NOMO-1 treated with DMSO at 0.1 percent for 48 hours (cell line): ENCODE results near the gene SLC17A9.
A peak's percentile ranks its signal among the peaks of the same experiment; 100 is the strongest.

Experiments
- DNase-seq: peaks from one replicate; lab custom pipeline; 2025; ENCODE audit not compliant: unreplicated experiment; lab: John Stamatoyannopoulos, UW

The SLC17A9 gene

DNA sequence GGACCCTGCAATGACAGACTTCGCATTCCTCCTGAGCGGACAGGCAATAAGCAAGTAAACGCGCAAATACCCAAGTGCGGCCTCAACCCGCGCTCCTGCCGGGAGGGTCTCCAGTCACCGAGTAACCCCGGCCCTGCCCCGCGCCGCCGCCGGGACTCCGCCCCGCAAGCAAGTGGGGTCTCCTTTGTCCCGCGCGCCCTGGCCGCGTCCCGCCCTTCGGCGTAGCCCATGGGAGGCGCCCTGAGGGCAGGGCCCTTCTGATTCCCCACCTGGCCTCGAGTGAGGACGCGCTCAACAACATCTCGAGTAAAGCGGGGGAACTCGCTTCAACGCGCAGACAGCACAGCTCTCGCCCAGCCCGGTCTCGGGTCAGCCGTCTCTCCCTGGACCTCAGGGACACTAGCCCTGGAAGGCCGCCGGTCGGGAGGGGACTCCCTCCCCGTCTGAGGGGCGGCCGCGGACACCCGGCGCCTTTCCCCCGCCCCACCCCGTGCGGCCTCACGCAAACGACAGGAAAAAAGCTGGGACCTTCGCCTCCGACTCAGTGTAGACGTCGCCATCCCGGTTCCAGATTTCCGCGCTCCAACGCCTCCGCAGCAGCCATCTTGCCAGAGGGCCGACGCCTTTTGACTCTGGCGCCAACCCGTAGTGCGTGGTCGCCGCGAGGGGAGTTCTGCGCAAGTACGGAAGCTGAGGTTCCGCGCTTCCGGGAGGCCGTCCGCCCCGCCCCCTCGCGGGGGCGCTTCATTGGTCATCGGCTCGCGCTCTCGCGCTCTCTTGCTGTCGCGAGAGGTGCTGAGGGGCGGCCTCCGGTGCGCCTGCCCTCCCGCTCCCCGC is 15.0 kb upstream of the SLC17A9 start:
- peak; percentile 93 for DNase-seq

DNA sequence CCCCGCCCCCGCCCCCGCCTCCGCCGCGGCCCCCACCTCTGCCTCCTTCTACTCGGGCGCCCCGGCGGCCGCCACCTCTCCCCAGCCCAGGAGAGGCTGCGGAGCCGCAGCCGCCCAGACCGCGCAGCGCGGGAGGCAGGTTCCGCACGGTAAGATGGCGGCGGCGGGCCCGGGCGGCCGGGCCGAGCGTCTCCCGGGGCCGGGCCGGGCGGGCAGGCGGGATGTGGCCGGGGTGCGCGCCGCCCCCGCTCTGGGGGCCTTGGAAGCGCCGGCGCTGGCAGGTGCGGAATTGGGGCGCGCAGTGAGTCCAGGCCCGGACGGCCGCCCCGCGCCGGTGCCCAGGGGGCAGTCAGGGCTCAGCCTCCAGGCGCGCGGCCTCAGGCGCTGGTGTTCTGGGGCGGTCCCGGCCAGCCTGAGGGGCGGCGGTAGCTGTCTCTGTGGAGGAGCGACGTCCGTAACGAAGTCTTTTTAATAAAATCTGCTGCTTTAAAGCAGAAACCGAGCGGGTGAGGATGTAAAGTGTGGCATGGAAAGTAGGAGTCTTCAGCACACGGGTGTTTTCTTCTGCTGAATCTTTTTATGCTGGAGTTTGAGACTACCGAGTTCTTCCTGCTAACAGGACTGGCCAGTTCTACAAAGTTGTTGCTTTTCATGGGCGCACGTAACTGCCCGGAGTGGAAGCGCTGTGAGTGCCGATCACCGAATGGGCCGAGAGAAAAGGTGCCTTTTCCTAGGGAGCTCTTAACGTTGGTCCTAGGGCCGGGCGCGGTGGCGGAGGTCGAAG is 14.2 kb upstream of the SLC17A9 start, which contains the start of gene GID8:
GID8 (plus strand) TSS at position 43 of the 784 bp plus-strand sequence. CDS start 3,356 bp downstream, outside the sequence.
- DNase-seq, result peak; percentile 28

- DNase-seq, result no peak
Observed at GRCh38 chr20:62940875-62941274, 11.6 kb upstream of the SLC17A9 start.

DNA sequence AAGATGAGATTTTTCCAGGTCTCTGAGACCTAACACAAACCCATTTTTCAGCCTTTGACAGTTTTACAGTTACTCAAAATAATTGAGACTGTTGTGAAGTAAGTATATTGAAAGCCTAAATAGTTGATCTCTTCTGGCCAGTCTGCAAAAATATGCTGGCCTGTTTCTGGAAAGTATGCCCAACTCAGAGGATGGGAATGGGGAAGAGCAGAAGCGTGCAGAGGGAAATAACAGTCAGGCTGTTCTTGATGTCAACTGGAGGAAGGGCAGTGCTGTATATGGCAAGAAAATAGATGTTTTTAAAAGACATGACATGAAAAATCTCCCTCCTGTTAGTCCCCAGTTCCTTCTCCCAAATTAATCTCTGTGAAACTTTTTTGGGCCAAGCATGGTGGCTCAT is 10.7 kb upstream of the SLC17A9 start:
- no peak for DNase-seq

DNA sequence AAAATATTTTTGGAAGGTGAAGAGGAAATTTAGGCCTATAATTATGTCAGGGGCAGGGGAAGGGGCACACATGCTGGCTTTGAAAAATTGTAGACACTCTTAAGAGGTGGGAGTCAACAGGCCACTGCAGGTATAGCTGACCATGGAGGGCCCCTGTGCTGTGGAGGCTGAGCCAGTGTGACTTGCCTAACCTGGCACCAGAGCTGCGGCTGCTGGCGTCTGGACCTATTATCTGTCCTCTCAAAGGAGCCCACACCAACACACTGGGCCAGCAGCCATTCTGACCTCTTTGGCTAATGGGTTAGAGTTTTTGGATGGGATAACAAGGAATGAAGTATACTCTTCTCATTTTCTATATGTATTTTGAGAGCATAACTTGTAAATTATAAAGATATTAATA is 10.1 kb upstream of the SLC17A9 start:
- no peak for DNase-seq

- no peak for DNase-seq
Observed at GRCh38 chr20:62943396-62943795, 9.1 kb upstream of the SLC17A9 start.

GRCh38 chr20:62944184-62944583 is 8.3 kb upstream of the SLC17A9 start:
- DNase-seq, result no peak

DNA sequence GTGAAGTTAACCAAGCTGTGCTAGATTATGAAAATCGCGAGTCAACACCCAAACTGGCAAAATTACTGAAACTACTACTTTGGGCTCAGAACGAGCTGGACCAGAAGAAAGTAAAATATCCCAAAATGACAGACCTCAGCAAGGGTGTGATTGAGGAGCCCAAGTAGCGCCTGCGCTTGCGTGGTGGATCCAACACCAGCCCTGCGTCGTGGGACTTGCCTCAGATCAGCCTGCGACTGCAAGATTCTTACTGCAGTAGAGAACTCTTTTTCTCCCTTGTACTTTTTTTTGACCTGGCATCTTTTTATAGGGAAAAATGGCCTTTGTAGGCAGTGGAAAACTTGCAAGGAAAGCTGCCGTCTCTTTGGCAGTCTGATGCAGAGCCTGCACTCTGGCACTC is 7.8 kb upstream of the SLC17A9 start:
- DNase-seq, result no peak

- no peak for DNase-seq
Observed at GRCh38 chr20:62945771-62946339, 6.7 kb upstream of the SLC17A9 start.

DNA sequence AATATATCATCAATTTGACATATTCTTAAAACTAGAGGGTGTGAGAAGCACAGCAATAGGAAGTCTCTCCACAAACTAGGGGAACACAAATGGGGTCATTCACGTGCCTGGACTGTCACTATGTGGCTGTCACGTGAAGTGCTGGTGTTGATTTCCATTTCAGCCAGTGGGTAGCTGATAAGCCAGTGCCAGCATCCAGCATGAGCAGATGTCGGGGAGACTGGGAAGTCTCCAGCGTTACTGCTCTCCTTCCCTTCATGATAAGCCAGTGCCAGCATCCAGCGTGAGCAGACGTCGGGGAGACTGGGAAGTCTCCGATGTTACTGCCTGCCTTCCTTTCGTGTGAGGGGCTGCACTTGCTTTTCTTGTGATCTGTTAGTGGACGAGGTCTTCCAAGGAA is 5.6 kb upstream of the SLC17A9 start:
- DNase-seq, result no peak

GRCh38 chr20:62947532-62948300 is 4.8 kb upstream of the SLC17A9 start:
- DNase-seq, result no peak

GRCh38 chr20:62949153-62949821 is 3.2 kb upstream of the SLC17A9 start:
- no peak for DNase-seq

DNA sequence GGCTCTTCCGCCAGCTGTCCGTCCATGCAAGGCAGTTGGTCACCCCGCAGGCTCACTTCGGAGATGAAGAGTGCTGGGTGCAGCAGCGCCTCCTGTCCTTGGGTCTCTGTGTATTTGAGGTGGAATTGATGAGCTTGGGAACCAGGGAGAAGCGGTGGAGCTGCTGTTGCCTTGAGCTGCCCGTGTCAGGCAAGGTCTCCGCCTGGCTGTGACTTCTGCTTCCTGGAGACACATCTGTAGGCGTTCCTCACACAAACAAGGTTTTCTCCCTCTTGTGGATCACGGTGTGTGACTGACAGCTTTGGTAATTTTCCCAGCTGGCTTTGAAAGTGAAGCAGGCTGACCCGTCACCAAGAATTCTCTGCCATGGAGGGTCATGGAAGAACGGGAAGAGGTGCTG is 2.5 kb upstream of the SLC17A9 start:
- no peak for DNase-seq

DNA sequence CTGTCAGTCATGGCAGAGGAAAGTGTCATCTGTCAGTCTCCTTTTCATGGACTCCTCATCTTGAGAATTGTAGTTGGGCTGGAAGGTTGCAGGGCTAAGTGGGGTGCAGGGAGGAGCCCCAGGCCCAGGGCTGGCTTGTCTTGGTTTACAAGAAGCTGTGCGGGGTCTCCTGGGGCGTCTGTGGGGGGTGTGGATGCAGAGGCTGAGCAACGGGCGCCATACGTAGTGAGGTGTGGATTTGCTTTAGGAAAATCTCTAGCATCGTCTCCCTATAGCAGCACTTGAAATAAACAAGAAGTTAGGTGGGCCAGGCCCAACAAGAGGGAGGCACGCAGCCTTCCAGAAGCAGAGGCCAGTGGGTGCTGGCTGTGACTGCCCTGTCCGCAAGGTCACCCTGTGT is 1.8 kb upstream of the SLC17A9 start:
- no peak for DNase-seq

GRCh38 chr20:62951143-62951895 is 1.2 kb upstream of the SLC17A9 start:
- DNase-seq, result no peak

DNA sequence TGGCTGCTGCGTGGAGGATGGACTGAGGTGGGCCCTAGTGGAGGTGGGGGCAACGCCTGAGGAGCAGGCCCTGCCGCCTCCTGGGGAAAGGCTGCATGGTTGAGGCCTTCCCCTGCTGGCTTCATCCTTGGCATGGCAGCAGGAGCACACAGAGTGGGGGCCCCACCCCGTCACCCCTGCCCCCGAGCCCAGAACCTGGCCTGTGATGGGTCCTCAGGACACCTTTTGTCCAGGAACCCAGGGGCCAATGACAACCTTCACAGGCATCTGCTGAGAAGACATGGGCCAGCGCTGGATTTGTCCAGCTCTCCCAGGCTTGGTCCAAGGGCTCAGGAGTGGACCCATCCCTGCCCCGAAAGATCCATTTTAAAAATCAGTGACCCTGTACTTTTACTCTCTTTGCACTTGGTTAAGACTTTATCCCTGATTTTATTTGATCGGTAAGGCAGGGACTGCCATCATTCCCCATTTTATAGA is 575 bp upstream of the SLC17A9 start:
- DNase-seq, result no peak

DNA sequence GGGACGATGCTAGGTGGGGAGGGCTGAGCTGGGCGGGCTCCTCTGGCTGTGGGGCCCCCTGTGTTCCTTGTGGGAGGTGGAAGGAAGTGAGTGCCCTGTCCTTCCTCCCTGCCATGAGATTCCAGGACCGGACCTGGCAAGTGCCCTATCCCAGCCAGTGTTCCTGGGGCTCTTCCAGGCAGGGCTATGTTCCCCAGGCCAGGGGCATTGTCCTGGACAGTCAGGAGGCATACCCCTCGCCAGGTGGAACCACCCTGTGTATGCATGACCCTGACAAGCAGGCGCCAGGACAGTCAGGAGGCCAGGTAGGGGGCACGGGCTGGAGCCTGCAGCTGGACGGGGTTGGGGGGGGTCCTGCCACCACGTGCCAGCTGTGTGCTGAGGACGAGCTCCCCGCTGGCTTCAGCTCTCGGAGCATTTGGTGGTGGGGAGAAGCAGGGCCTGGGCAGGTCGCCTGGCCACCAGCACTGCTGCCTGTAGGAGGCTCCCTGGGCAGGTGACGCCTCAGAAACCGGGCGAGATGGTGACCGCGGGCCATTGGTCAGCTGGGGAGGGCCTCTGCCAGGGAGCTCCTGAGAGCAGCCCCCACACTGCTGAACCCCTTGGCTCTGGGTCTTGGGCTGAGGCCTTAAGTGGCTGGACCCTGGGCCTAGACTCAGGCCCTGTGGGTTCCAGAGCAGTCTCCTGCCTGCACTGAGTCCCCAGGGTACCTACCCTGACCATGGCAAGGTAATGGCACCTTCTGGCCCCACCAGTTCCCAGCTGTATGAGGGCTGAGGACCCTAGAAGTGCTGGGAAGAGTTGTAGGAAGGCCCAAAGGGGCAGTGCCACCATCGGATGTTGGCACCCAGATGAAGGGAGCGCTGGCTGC is 694 bp downstream of the SLC17A9 start:
- DNase-seq, result peak; percentile 24

DNA sequence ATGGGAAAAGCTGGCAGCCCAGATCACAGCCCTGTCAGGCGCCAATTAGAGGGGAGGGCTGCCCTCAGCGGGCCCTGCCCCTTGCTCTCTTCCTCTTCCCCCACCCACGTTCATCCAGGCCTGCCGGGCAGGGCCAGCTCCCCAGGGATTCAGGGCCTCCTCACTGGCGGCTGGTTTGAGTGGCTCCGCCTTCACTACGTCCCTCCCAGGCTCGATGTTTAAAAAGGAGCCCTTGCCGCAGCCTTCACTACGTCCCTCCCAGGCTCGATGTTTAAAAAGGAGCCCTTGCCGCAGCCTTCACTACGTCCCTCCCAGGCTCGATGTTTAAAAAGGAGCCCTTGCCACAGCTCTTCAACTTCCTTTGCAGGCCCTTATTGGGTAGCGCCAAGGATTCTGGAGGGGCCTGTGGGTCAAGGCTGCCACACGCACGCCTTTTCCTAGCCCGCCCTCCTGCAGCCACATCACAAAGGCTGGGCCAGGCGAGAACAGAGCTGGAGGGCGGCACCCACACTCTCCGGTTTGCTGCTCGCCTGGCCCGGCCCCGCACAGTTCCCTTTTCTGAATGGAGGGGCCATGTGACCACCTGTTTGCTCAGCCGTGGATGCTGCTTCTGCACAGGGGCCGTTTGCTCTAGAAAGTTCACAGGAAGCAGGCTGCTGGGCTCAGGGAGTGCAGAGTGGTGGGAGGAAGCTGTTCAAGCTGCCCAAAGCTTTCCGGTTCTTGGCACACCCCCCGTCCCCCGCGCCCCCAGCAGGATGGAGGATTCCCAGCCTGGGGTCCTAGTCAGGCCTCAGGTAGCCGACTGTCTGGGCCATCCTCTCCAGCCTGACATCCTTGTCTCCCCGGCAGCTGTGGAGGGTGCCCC is 1.6 kb downstream of the SLC17A9 start:
- peak; percentile 97 for DNase-seq
